ENCODE results near the gene LMX1A.

Gene LMX1A

DNA sequence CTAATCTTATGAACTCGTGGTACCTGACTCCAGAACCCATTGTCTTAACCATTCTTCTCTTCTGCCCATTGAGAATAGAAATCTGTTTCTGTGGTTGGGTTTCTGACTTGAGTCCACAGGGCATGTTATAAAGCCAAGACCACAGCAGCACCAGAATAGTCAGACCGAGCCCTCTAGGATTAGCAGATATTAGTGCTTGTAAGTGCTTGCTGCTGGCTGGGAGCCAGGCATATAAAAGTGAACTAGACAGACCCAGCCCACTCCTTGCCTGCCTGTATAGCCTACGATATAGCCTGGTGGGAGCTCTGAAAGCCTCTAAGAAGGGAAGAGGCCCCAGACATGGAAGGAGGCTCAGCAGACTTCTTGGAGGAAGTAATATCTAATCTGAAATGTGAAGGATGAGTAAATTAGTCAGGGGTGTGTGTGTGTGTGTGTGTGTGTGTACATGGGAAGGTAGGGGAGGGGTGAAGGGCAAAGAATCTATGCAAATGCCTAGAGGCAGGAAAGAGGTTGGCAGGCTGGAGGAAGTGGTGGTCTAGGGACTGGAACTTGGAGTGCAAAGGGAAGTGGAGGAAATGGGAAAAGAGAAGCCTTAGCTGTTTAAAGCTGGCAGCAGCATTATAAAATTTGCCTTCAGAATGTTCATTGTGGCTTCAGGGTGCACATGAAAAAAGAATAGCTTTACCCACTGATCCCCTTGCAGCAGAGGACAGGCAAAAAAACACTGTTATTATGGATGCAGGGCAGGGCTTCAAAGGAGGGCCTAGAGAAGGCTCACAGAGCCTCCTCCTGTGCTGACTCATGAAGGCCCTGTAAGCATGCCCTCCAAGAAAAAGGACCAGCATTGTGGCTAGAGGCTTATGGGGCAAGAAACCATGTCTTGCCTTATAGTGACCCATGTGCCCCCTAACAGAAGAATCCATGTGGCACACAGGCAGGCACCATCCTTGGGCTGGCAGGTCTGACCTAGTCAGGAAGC is 169.2 kb downstream of the LMX1A start:
- Histone ChIP-seq H3K4me1 (ENCODE audit: control extremely low read depth in 1 of 4, control insufficient read depth in 4 of 4, insufficient read depth in 4 of 4, low read length in 3 of 4) (no peaks in the 10 kb centered on the region), H3K4me3 (ENCODE audit: control insufficient read depth in 1 of 7, extremely low read depth in 1 of 7, insufficient read depth in 4 of 7, low read depth in 2 of 7, low read length in 6 of 7) (no peak overlapping the region), H3K9me3 (ENCODE audit: control extremely low read depth in 1 of 5, control insufficient read depth in 4 of 5, insufficient read depth in 2 of 5, low read depth in 1 of 5, low read length in 4 of 5) (peaks cover 0 to 4% (median 0%) of the 10 kb centered on the region in 5 experiments), H3K27me3 (replicated peaks in 2 of 5; ENCODE audit: control insufficient read depth in 4 of 5, insufficient read depth in 5 of 5, low read length in 4 of 5) (no peaks in the 10 kb centered on the region), H3K27ac (ENCODE audit: insufficient read depth in 1 of 2, low read depth in 1 of 2, low read length in 2 of 2, poor library complexity in 1 of 2, severe bottlenecking in 2 of 2) (no peak overlapping the region), H3K36me3 (ENCODE audit: control insufficient read depth in 4 of 4, insufficient read depth in 4 of 4, low read length in 3 of 4) (no peaks in the 10 kb centered on the region)
- ChIA-PET CTCF (no interaction called here), POLR2A (no interaction called here)
- DNase-seq: no peak
- 57% methylated on average over 2 of the region's 3 CpGs for WGBS (ENCODE audit: insufficient coverage)

DNA sequence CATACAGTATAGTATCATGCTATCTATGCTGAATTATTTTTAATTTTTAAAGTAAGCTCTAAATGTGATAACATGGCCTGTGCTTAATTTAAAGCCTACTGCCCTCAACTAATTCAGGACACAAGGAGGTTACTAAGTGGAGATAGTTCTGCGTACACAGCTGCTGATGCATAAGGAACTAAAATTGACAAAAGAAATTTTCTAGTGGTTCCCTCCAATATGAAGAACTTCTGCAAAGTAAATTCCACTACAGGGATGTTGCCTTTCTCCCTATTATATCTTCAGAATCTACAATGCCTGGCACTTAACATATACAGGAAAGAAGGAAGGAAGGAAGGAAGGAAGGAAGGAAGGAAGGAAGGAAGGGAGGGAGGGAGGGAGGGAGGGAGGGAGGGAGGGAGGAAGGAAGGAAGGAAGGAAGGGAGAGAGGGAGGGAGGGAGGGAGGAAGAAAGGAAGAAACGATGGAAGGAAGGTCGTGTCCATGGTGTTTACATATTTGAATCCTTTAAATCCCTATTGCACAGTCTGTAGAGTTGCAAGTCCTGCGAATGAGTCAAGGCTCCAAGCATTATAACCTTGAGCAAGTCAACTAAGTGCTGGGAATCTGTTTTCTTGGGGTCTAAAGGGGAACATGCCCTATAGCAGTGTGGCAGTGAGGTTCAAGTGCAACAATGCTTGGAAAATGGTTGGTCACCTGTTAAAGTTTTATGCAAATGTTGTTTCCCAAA is 171.2 kb downstream of the LMX1A start:
- Histone ChIP-seq H3K4me1 (ENCODE audit: control extremely low read depth in 1 of 4, control insufficient read depth in 4 of 4, insufficient read depth in 4 of 4, low read length in 3 of 4) (no peaks in the 10 kb centered on the region), H3K27ac (ENCODE audit: insufficient read depth in 1 of 2, low read depth in 1 of 2, low read length in 2 of 2, poor library complexity in 1 of 2, severe bottlenecking in 2 of 2) (no peak overlapping the region), H3K4me3 (ENCODE audit: control insufficient read depth in 1 of 7, extremely low read depth in 1 of 7, insufficient read depth in 4 of 7, low read depth in 2 of 7, low read length in 6 of 7) (no peak overlapping the region), H3K36me3 (ENCODE audit: control insufficient read depth in 4 of 4, insufficient read depth in 4 of 4, low read length in 3 of 4) (no peaks in the 10 kb centered on the region), H3K27me3 (replicated peaks in 2 of 5; ENCODE audit: control insufficient read depth in 4 of 5, insufficient read depth in 5 of 5, low read length in 4 of 5) (no peaks in the 10 kb centered on the region), H3K9me3 (ENCODE audit: control extremely low read depth in 1 of 5, control insufficient read depth in 4 of 5, insufficient read depth in 2 of 5, low read depth in 1 of 5, low read length in 4 of 5) (peaks cover 0 to 4% (median 0%) of the 10 kb centered on the region in 5 experiments)
- WGBS (ENCODE audit: insufficient coverage): 85% methylated on average over 2 of the region's 4 CpGs
- ChIA-PET CTCF (no interaction called here), POLR2A (no interaction called here)
- no peak for DNase-seq

DNA sequence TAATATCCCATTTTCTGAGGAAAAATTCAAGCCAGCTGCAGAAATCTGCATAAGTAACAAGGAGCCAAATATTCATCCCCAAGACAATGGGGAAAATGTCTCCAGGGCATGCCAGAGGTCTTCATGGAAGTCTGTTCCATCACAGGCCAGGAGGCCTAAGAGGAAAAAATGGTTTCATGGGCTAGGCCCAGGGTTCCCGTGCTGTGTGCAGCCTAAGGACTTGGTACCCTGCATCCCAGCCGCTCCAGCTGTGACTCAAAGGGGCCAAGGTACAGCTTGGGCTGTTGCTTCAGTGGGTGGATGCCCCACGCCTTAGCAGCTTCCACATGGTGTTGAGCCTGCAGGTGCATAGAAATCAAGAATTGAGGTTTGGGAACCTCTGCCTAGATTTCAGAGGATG is 173.5 kb downstream of the LMX1A start:
- H3K27ac ChIP-seq (ENCODE audit: insufficient read depth in 1 of 2, low read depth in 1 of 2, low read length in 2 of 2, poor library complexity in 1 of 2, severe bottlenecking in 2 of 2): no peak overlapping the region
- no peak overlapping the region for H3K4me3 ChIP-seq (ENCODE audit: control insufficient read depth in 1 of 7, extremely low read depth in 1 of 7, insufficient read depth in 4 of 7, low read depth in 2 of 7, low read length in 6 of 7)
- no peaks in the 10 kb centered on the region for H3K36me3 ChIP-seq (ENCODE audit: control insufficient read depth in 4 of 4, insufficient read depth in 4 of 4, low read length in 3 of 4)
- WGBS (ENCODE audit: insufficient coverage): 97% methylated on average over 3 of the region's 3 CpGs
- H3K27me3 ChIP-seq (replicated peaks in 2 of 5; ENCODE audit: control insufficient read depth in 4 of 5, insufficient read depth in 5 of 5, low read length in 4 of 5): no peaks in the 10 kb centered on the region
- H3K9me3 ChIP-seq (ENCODE audit: control extremely low read depth in 1 of 5, control insufficient read depth in 4 of 5, insufficient read depth in 2 of 5, low read depth in 1 of 5, low read length in 4 of 5): peaks cover 0 to 4% (median 0%) of the 10 kb centered on the region in 5 experiments
- POLR2A ChIA-PET: no interaction called here
- no peaks in the 10 kb centered on the region for H3K4me1 ChIP-seq (ENCODE audit: control extremely low read depth in 1 of 4, control insufficient read depth in 4 of 4, insufficient read depth in 4 of 4, low read length in 3 of 4)
- DNase-seq: no peak
- CTCF ChIA-PET: no interaction called here

DNA sequence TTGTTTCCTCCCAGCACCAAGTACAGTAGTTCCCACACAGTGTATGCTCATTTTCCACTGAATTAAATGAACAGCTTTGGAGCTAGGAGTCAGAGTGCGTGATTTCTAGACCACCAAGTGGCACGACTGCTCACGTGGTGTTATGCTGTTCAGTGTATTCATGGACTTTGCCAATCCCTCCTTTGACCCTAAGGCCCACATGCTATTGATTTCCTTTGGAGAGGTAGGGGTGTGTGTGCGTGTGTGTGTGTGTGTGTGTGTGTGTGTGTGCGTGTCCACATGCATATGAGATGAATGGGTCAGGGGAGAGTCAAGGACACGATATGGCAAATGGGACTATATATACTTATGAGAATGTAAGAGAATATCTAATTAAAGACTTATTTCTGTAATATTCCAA is 177.2 kb downstream of the LMX1A start:
- 100% methylated on average over 3 of the region's 6 CpGs for WGBS (ENCODE audit: insufficient coverage)
- DNase-seq: no peak
- H3K4me1 ChIP-seq (ENCODE audit: control extremely low read depth in 1 of 4, control insufficient read depth in 4 of 4, insufficient read depth in 4 of 4, low read length in 3 of 4): no peaks in the 10 kb centered on the region
- H3K9me3 ChIP-seq (ENCODE audit: control extremely low read depth in 1 of 5, control insufficient read depth in 4 of 5, insufficient read depth in 2 of 5, low read depth in 1 of 5, low read length in 4 of 5): peaks cover 0 to 4% (median 0%) of the 10 kb centered on the region in 5 experiments
- POLR2A ChIA-PET: no interaction called here
- no peak overlapping the region for H3K27ac ChIP-seq (ENCODE audit: insufficient read depth in 1 of 2, low read depth in 1 of 2, low read length in 2 of 2, poor library complexity in 1 of 2, severe bottlenecking in 2 of 2)
- CTCF ChIA-PET: interaction anchor here (1.1 kb wide), 1 partner anchor 23 kb away, joined by 3 read pairs; no protein-coding TSS in a partner anchor
- H3K27me3 ChIP-seq (replicated peaks in 2 of 5; ENCODE audit: control insufficient read depth in 4 of 5, insufficient read depth in 5 of 5, low read length in 4 of 5): no peaks in the 10 kb centered on the region
- no peak overlapping the region for H3K4me3 ChIP-seq (ENCODE audit: control insufficient read depth in 1 of 7, extremely low read depth in 1 of 7, insufficient read depth in 4 of 7, low read depth in 2 of 7, low read length in 6 of 7)
- H3K36me3 ChIP-seq (ENCODE audit: control insufficient read depth in 4 of 4, insufficient read depth in 4 of 4, low read length in 3 of 4): no peaks in the 10 kb centered on the region

DNA sequence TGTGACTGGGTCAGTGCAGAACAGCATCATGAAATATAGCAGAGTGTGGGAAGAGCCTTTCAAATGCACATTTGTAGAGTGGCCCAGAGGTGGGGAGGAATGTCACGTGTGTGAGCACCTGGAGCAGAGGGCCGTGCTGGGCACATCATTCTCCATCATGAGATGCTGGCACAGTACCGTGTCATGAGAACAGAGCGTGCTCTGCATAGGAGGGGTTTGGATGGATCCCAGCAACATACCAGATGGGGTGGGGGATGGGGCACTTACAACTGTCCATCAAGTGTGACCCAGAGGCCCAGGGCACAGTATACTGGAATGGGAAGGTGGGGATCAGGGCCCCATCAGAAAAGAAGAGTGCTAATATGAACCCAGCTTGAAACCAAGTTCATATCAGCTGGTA is 182.0 kb downstream of the LMX1A start:
- Histone ChIP-seq H3K27me3 (replicated peaks in 2 of 5; ENCODE audit: control insufficient read depth in 4 of 5, insufficient read depth in 5 of 5, low read length in 4 of 5) (no peaks in the 10 kb centered on the region), H3K36me3 (ENCODE audit: control insufficient read depth in 4 of 4, insufficient read depth in 4 of 4, low read length in 3 of 4) (no peaks in the 10 kb centered on the region), H3K27ac (ENCODE audit: insufficient read depth in 1 of 2, low read depth in 1 of 2, low read length in 2 of 2, poor library complexity in 1 of 2, severe bottlenecking in 2 of 2) (no peak overlapping the region), H3K4me1 (ENCODE audit: control extremely low read depth in 1 of 4, control insufficient read depth in 4 of 4, insufficient read depth in 4 of 4, low read length in 3 of 4) (no peaks in the 10 kb centered on the region), H3K9me3 (ENCODE audit: control extremely low read depth in 1 of 5, control insufficient read depth in 4 of 5, insufficient read depth in 2 of 5, low read depth in 1 of 5, low read length in 4 of 5) (no peaks in the 10 kb centered on the region), H3K4me3 (ENCODE audit: control insufficient read depth in 1 of 7, extremely low read depth in 1 of 7, insufficient read depth in 4 of 7, low read depth in 2 of 7, low read length in 6 of 7) (no peak overlapping the region)
- ChIA-PET CTCF (no interaction called here), POLR2A (no interaction called here)
- WGBS (ENCODE audit: insufficient coverage): 98% methylated on average over 4 of the region's 4 CpGs
- DNase-seq: no peak

DNA sequence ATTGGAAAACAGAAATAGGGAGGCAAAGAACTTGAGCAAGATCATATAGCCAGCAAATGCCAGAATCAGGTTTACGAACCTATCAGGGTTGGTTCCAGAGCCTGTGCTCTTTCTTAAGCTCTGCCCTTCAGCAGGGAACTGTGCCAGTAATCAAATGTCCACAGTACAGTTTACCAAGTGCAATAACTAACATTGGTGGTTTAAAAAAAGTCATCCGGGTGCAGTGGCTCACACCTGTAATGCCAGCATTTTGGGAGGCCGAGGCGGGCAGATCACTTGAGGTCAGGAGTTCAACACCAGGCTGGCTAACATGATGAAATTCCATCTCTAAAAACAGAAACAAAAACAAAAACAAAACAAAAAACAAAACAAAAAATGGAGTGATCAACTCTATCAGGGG is 182.7 kb downstream of the LMX1A start:
- no peak for DNase-seq
- no peaks in the 10 kb centered on the region for H3K36me3 ChIP-seq (ENCODE audit: control insufficient read depth in 4 of 4, insufficient read depth in 4 of 4, low read length in 3 of 4)
- no peak overlapping the region for H3K4me3 ChIP-seq (ENCODE audit: control insufficient read depth in 1 of 7, extremely low read depth in 1 of 7, insufficient read depth in 4 of 7, low read depth in 2 of 7, low read length in 6 of 7)
- ChIA-PET CTCF (no interaction called here), POLR2A (no interaction called here)
- no peaks in the 10 kb centered on the region for H3K4me1 ChIP-seq (ENCODE audit: control extremely low read depth in 1 of 4, control insufficient read depth in 4 of 4, insufficient read depth in 4 of 4, low read length in 3 of 4)
- peaks cover 0 to 6% (median 0%) of the 10 kb centered on the region in 5 experiments for H3K27me3 ChIP-seq (replicated peaks in 2 of 5; ENCODE audit: control insufficient read depth in 4 of 5, insufficient read depth in 5 of 5, low read length in 4 of 5)
- H3K9me3 ChIP-seq (ENCODE audit: control extremely low read depth in 1 of 5, control insufficient read depth in 4 of 5, insufficient read depth in 2 of 5, low read depth in 1 of 5, low read length in 4 of 5): no peaks in the 10 kb centered on the region
- 100% methylated on average over 2 of the region's 4 CpGs for WGBS (ENCODE audit: insufficient coverage)
- no peak overlapping the region for H3K27ac ChIP-seq (ENCODE audit: insufficient read depth in 1 of 2, low read depth in 1 of 2, low read length in 2 of 2, poor library complexity in 1 of 2, severe bottlenecking in 2 of 2)

DNA sequence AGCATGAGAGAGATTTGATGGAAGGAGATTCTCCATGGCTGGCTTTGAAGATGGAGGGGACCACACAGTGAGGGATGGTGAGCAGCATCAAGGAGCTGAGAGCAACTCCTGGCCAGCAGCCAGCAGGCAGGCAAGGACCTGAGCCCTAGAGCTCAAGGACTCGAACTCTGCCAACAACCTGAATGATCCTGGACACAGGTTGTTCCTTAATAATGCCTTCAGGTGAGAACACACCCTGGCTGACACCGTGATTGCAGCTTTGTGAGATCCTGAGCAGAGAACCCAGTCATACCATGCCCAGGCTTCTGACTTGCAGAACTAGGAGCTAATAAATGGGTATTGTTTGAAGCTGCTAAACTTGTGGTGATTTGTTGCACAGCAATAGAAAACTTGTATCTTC is 183.1 kb downstream of the LMX1A start:
- DNase-seq: no peak
- Histone ChIP-seq H3K36me3 (ENCODE audit: control insufficient read depth in 4 of 4, insufficient read depth in 4 of 4, low read length in 3 of 4) (no peaks in the 10 kb centered on the region), H3K27me3 (replicated peaks in 2 of 5; ENCODE audit: control insufficient read depth in 4 of 5, insufficient read depth in 5 of 5, low read length in 4 of 5) (peaks cover 0 to 8% (median 0%) of the 10 kb centered on the region in 5 experiments), H3K4me1 (ENCODE audit: control extremely low read depth in 1 of 4, control insufficient read depth in 4 of 4, insufficient read depth in 4 of 4, low read length in 3 of 4) (no peaks in the 10 kb centered on the region), H3K9me3 (ENCODE audit: control extremely low read depth in 1 of 5, control insufficient read depth in 4 of 5, insufficient read depth in 2 of 5, low read depth in 1 of 5, low read length in 4 of 5) (no peaks in the 10 kb centered on the region), H3K4me3 (ENCODE audit: control insufficient read depth in 1 of 7, extremely low read depth in 1 of 7, insufficient read depth in 4 of 7, low read depth in 2 of 7, low read length in 6 of 7) (no peak overlapping the region), H3K27ac (ENCODE audit: insufficient read depth in 1 of 2, low read depth in 1 of 2, low read length in 2 of 2, poor library complexity in 1 of 2, severe bottlenecking in 2 of 2) (no peak overlapping the region)
- 79% methylated on average over 2 of the region's 2 CpGs for WGBS (ENCODE audit: insufficient coverage)
- CTCF ChIA-PET: no interaction called here
- POLR2A ChIA-PET: no interaction called here

Data from common myeloid progenitor, CD34-positive (primary cell).